Left lobe of liver (tissue), 2 donors: ENCODE measurements around the gene LBH. TPM values are rescaled to one million over a fixed set of nuclear protein-coding genes. Genes with fewer than 3 reads are reported as not detected.

ENCODE experiments used
- ATAC-seq: fragments of 200-7000 bp; cut with Tn5 transposase; one replicate; pipeline ENCODE4 v1.9.1; 2020; ENCODE audit warnings: mild to moderate bottlenecking, moderate library complexity
- DNase-seq: peaks from one replicate; pipeline ENCODE4 v3.0.0-alpha.2; 2020; ENCODE audit warnings: low spot score
- total RNA-seq: library from RNA; stranded (reverse); gene quantifications from one replicate; pipeline ENCODE4 v1.2.1, GENCODE V29; 2021
- donor health status: DM: no; HTN: no; CAD: no; lungs with moderate emphysema.
- donor health status: DM: no; HTN: yes; CAD: no.

The LBH gene
- total RNA-seq, 1 donor from 2014 or later, result 7.6 TPM

- DNase-seq (no peak), ATAC-seq (no peak)
Observed at GRCh38 chr2:30233271-30234009, 2.1 kb downstream of the LBH start.

GRCh38 chr2:30234180-30234971, 3.0 kb downstream of the LBH start:
- ATAC-seq (no peak), DNase-seq (no peak)

GRCh38 chr2:30235008-30235655, 3.8 kb downstream of the LBH start:
- DNase-seq (no peak), ATAC-seq (no peak)

- DNase-seq (no peak), ATAC-seq (no peak)
Observed at GRCh38 chr2:30235859-30236535, 4.7 kb downstream of the LBH start.

DNA sequence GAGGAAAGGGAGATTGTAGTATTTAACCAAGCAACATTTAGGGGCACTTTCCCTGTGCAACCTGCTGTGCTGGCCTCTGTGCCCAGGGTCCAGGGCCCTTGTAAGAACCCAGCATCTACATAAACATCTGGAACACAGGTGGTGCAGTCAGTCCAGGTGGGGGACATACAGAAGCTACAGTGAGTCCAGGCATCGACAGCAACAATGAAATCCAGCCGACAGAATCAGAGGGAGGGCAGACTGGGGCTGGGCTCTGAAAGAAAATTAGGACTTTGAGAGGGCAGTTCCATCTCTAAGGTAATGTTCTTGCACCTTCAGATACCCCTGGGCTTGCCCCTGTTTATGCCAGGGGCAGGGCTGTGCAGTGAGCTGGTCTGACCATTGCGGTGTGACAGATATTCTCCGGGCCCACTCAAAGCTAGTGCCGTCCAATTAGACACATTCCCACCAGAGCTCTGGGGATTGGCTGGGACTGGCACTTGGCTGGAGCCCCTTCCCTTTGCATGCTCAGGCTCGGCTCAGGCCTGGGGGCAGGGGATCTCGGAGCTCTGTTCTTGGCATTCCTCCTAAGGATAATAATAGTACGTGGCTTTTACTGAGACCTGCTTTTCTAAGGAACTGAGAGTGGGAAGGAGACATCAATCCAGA, 5.4 kb downstream of the LBH start:
- ATAC-seq (no peak), DNase-seq (no peak)

GRCh38 chr2:30237239-30237965, 6.1 kb downstream of the LBH start:
- ATAC-seq (no peak), DNase-seq (no peak)

- ATAC-seq (no peak), DNase-seq (no peak)
Observed at GRCh38 chr2:30237966-30238800, 6.8 kb downstream of the LBH start.

DNA sequence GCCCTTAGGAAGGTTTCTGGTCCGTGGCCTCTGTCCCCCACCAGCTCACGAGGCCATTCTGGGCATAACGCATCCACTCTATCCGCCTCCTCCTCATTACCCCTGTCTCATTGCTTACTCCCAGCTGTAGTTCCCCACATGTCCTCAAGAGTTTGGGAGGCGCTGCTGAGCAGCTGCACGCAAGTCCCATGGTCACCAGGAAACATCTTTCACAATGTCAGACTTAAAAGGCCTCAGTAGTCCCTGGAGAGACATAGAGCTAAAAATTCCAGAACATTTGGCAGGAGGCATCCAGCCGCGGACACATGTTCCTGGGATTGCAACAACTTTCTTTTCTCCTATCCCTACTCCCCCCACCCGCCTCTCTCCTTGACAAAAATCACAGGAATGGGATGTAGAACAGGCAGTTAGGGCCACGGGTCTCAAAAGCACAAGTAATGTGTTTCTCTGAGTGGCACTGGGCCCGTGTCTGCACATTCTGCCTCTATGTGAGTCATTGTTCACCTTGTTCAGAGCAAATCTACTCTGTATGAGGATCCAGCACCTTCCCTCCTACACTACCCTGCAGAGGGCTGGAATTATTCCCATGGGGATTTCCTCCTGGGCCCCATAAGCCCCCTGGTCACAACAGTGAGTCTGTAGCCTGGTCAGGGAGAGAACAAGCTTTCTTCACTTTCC, 8.1 kb downstream of the LBH start:
- ATAC-seq, result peak; percentile 85

GRCh38 chr2:30239986-30240752, 8.8 kb downstream of the LBH start:
- ATAC-seq (no peak), DNase-seq (no peak)

More for the DNA sequence above, 8.1 kb downstream of the LBH start:
- DNase-seq, result peak; percentile 54

DNA sequence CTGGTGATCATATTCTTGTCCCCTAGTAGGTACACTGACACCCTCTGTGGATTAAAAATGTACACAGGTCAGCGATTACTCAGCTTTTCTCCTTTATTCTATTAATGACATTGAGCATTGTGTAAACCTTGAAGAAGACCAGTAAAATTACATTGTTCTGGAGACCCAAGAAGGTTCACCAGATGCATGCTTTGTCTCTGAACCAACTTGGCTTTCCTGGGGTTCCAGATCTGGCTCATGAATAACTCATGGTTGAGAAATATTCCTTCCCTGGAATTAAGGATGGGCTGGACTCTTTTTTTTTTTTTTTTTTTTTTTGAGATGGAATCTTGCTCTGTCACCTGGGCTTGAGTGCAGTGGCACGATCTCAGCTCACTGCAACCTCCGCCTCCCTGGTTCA, 11.9 kb downstream of the LBH start:
- no peak for ATAC-seq
- no peak for DNase-seq

DNA sequence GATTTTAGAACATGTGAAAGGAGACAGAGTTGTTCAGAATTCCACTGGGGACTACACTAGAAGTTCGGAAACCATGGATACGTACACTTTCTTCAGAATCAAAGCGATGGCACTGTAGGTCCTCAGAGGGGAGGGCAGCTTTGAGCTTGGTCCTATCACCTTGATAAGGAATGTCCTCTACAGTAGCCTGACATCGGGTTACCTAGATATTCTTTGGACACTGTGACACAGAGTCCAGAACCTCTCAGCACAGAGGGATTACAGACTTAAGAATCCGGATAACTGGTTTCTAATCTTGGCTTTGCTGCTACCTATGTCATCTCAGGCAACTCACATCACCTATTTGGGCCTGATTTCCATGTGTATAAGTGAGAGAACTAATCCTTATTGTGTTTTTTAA, 14.0 kb downstream of the LBH start:
- DNase-seq, result no peak
- ATAC-seq, result no peak

- no peak for DNase-seq
- ATAC-seq, result no peak
Observed at GRCh38 chr2:30248791-30249190, 17.5 kb downstream of the LBH start.

DNA sequence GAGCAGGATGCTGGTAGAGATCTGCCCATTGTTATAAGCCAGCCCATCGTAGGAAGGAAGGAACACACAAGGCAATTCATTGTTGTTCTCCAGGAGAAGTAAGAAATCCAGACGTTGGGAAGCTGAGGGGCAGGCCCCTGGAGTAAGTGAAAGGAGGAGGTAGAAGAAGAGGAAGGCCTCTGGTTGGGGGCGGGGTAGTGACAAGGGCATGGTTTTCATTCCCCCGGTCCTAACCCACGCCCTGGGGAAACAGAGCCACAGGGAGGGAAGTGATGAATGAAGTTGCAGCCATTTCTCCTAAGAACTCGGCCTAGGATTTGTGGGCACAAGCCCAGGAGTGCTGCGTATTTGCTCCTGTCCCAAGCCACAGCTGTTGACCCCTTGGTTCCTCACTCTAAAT, 18.0 kb downstream of the LBH start:
- ATAC-seq (no peak), DNase-seq (no peak)

DNA sequence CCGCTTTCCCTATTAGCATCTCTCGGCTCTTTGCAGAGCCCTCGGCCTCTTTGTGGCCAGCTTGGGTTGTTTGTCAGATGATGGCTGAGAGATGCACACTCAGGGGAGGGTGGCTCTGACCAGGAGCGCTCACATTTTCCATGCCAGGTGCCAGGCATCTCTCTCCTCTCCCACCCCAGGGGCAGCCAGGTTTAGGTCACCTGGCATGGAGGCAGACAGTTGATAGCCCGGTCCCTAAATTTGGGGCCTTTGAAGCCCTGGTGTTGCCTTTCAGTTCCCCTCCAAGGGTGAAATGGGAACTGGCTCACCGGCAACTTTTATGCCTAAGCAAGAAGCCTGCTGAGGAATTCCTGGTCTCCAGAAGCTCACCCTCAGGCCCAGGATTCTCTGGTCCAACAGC, 19.1 kb downstream of the LBH start:
- DNase-seq, result no peak
- no peak for ATAC-seq

- DNase-seq (no peak), ATAC-seq (peak; percentile 69)
Observed at GRCh38 chr2:30252723-30253701, 21.7 kb downstream of the LBH start.

- no peak for ATAC-seq
Observed at GRCh38 chr2:30253873-30254684, 22.7 kb downstream of the LBH start.

More at GRCh38 chr2:30253873-30254684, 22.7 kb downstream of the LBH start:
- no peak for DNase-seq
